DOHH2 (cell line): ENCODE results near the gene SMARCAD1.

Experiments used
- H3F3A ChIP-seq: fragments of 200-600 bp; sonication (generic), shearing (Covaris generic); 2 replicates; pipeline ENCODE4 v1.6.0; 2016; ENCODE audit warnings: antibody characterized with exemption, mild to moderate bottlenecking; ENCODE audit not compliant: control insufficient read depth, insufficient read depth
- H3K27ac ChIP-seq: fragments of 200-600 bp; sonication (generic); 2 replicates; pipeline ENCODE4 v1.5.1; 2014; ENCODE audit warnings: low read depth, mild to moderate bottlenecking, low read length, moderate library complexity
- H3K27me3 ChIP-seq: fragments of 200-600 bp; sonication (generic); 2 replicates; pipeline ENCODE4 v1.6.1; 2014; ENCODE audit warnings: mild to moderate bottlenecking, low read length, mixed read lengths; ENCODE audit not compliant: control insufficient read depth
- H3K36me3 ChIP-seq: fragments of 200-600 bp; sonication (generic); 2 replicates; pipeline ENCODE4 v1.6.1; 2014; ENCODE audit warnings: mild to moderate bottlenecking, low read length, moderate library complexity, mixed read lengths; ENCODE audit not compliant: control insufficient read depth
- H3K4me1 ChIP-seq: fragments of 200-600 bp; sonication (generic); 2 replicates; pipeline ENCODE4 v1.6.1; 2014; ENCODE audit warnings: mild to moderate bottlenecking, low read length, mixed read lengths; ENCODE audit not compliant: control insufficient read depth
- H3K4me2 ChIP-seq: fragments of 200-600 bp; sonication (generic); 2 replicates; pipeline ENCODE4 v1.6.0; 2014; ENCODE audit warnings: mild to moderate bottlenecking, low read length, moderate library complexity
- H3K4me3 ChIP-seq: fragments of 200-600 bp; sonication (generic); 2 replicates; pipeline ENCODE4 v1.5.1; 2014; ENCODE audit warnings: mild to moderate bottlenecking, low read length, mixed read lengths
- H3K79me2 ChIP-seq: fragments of 200-600 bp; sonication (generic); 2 replicates; pipeline ENCODE4 v1.6.1; 2014; ENCODE audit warnings: mild to moderate bottlenecking, low read length, mixed read lengths; ENCODE audit not compliant: control insufficient read depth
- H3K9me2 ChIP-seq: fragments of 200-600 bp; sonication (generic); replicated peaks from 2 replicates; pipeline ENCODE4 v1.6.1; 2014; ENCODE audit warnings: mild to moderate bottlenecking, low read length, mixed read lengths; ENCODE audit not compliant: control insufficient read depth
- H3K9me3 ChIP-seq: fragments of 200-600 bp; sonication (generic); 2 replicates; pipeline ENCODE4 v1.6.1; 2014; ENCODE audit warnings: antibody characterized with exemption, low read length, mixed read lengths; ENCODE audit not compliant: control insufficient read depth, insufficient read depth
- H4K20me1 ChIP-seq: fragments of 200-600 bp; sonication (generic); 2 replicates; pipeline ENCODE4 v1.6.0; 2014; ENCODE audit warnings: low read depth, mild to moderate bottlenecking, antibody characterized with exemption, low read length, moderate library complexity; ENCODE audit not compliant: control insufficient read depth, insufficient read depth
- EZH2phosphoT487 ChIP-seq: fragments of 200-600 bp; sonication (generic); IDR thresholded peaks from 2 replicates; pipeline ENCODE4 v1.6.1; 2017; ENCODE audit warnings: borderline replicate concordance, mild to moderate bottlenecking, antibody characterized with exemption, low read length, moderate library complexity, mixed read lengths
- TF ChIP-seq, protein P1 (sequence below): fragments of 200-600 bp; sonication (generic); IDR thresholded peaks from one replicate; pipeline ENCODE4 v1.5.1; 2014; ENCODE audit warnings: antibody characterized with exemption, mild to moderate bottlenecking, low read depth, low read length; ENCODE audit not compliant: poor library complexity, severe bottlenecking

Gene SMARCAD1

DNA sequence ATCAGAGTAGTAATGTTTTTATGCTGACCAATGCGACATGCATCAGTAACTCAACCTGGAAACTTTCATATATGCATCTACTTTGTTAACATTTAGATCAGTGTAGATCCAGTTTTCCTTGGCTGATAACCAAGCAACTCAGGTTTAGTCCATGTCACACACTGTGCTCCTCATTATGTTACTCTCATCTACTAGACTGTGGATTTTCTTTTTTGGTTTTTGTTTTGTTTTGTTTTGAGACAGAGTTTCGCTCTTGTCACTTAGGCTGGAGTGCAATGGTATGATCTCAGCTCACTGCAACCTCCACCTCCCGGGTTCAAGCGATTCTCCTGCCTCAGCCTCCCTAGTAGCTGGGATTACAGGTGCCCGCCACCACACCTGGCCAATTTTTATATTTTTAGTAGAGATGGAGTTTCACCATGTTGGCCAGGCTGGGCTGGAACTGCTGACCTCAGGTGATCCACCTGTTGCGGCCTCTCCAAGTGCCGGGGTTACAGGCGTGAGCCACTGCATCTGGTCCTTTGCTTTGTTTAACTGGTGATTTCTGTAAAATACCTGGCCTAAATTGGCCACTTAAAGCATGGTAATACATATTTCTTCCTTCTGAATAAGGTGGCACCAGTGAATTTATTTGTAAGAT, 48.6 kb downstream of the SMARCAD1 start:
- Histone ChIP-seq H3K9me2 (no peaks in the 10 kb centered on the region), H3K36me3 (peaks cover 47% of the 10 kb centered on the region), H3K9me3 (no peaks in the 10 kb centered on the region), H3K4me1 (no peaks in the 10 kb centered on the region), H3K4me3 (no peak overlapping the region), H3K27me3 (no peaks in the 10 kb centered on the region), H3K79me2 (no peaks in the 10 kb centered on the region), H3K27ac (no peak overlapping the region), H3K4me2 (no peak overlapping the region), H3F3A (peaks cover 5% of the 10 kb centered on the region; the same call in 1 of the 2 replicates), H4K20me1 (no peaks in the 10 kb centered on the region; the same call in 1 of the 2 replicates)
- TF ChIP-seq EZH2phosphoT487: no peak
- TF ChIP-seq, protein P1, sequence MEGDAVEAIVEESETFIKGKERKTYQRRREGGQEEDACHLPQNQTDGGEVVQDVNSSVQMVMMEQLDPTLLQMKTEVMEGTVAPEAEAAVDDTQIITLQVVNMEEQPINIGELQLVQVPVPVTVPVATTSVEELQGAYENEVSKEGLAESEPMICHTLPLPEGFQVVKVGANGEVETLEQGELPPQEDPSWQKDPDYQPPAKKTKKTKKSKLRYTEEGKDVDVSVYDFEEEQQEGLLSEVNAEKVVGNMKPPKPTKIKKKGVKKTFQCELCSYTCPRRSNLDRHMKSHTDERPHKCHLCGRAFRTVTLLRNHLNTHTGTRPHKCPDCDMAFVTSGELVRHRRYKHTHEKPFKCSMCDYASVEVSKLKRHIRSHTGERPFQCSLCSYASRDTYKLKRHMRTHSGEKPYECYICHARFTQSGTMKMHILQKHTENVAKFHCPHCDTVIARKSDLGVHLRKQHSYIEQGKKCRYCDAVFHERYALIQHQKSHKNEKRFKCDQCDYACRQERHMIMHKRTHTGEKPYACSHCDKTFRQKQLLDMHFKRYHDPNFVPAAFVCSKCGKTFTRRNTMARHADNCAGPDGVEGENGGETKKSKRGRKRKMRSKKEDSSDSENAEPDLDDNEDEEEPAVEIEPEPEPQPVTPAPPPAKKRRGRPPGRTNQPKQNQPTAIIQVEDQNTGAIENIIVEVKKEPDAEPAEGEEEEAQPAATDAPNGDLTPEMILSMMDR: no peak

DNA sequence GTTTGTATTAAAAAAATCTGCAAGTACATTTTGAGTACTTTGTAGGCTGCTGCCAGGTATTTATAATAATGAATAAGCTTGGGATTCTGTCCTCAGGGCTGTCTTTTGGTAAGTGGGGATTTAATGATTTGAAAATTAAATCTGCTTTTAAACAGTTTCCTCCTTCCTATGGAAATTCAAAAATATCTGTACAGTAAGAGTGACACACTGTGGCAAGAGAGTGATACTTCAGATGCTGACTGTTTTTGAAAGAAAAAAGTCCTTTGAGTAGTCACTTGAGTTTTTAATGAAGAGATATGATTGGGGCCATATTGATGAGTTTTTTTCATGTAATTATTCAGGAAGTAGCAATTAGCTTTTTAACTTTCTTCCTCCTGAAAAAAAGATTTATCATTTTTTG, 49.2 kb downstream of the SMARCAD1 start:
- TF ChIP-seq EZH2phosphoT487: no peak
- TF ChIP-seq, protein P1: peak; percentile 52
- peaks cover 45% of the 10 kb centered on the region for H3K36me3 ChIP-seq
- H3K27ac ChIP-seq: no peak overlapping the region
- H3K4me2 ChIP-seq: no peak overlapping the region
- H4K20me1 ChIP-seq: no peaks in the 10 kb centered on the region; the same call in 1 of the 2 replicates
- H3K9me3 ChIP-seq: no peaks in the 10 kb centered on the region
- H3K9me2 ChIP-seq: no peaks in the 10 kb centered on the region
- H3K27me3 ChIP-seq: no peaks in the 10 kb centered on the region
- no peaks in the 10 kb centered on the region for H3K4me1 ChIP-seq
- no peaks in the 10 kb centered on the region for H3K79me2 ChIP-seq
- H3K4me3 ChIP-seq: no peak overlapping the region
- peaks cover 5% of the 10 kb centered on the region; the same call in 1 of the 2 replicates for H3F3A ChIP-seq

DNA sequence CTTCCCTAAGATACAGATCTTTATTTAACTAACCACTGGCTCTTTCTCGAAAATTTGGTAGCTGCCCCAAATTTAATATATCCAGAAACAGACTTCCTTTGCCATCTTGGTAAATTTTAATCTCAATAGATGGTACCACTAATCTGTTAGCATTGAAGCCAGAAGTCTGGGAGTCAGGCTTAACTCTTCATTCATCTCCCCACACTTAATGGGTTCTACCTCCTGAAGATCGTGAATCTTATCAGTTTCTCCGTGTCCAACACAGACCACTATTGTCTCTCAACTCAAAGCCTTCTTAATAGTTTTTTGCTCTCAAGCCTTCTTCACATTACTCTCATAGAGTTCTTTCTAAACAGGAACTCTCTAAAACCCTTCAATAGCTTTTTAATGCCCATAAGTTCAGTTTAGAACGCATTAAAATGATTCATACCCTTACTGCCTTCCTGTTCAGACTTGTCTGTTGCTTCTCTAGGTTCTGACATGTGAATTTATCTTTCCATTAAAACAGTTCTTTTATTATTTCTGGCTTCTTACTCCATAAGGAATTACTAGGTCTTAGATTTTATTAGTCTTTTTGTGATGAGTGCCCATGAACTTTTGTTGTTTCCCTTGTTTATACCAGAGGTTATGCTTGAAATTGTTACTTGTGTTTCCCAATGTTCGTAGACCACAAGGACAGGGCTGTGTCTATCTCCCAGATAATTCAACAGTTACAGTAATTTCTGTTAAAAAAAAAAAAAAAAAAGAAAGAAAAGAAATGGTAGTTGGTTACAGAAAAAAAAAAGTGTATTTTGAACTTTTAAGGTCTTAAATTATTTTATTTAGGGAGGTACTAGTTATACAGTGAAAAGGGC, 54.7 kb downstream of the SMARCAD1 start:
- H3F3A ChIP-seq: no peaks in the 10 kb centered on the region; the same call in 1 of the 2 replicates
- no peaks in the 10 kb centered on the region for H3K79me2 ChIP-seq
- H3K36me3 ChIP-seq: peaks cover 41% of the 10 kb centered on the region
- H3K9me2 ChIP-seq: no peaks in the 10 kb centered on the region
- no peak overlapping the region for H3K27ac ChIP-seq
- no peaks in the 10 kb centered on the region for H3K4me1 ChIP-seq
- TF ChIP-seq, protein P1: no peak
- no peak for TF ChIP-seq EZH2phosphoT487
- no peaks in the 10 kb centered on the region for H3K9me3 ChIP-seq
- H3K4me3 ChIP-seq: no peak overlapping the region
- H4K20me1 ChIP-seq: no peaks in the 10 kb centered on the region
- no peak overlapping the region for H3K4me2 ChIP-seq
- H3K27me3 ChIP-seq: no peaks in the 10 kb centered on the region
